ENCODE results near the gene PDE4A.

GRCh38 chr19:10501971-10502523 lies 81.7 kb downstream of the PDE4A start:
- TF ChIP-seq, protein P1, sequence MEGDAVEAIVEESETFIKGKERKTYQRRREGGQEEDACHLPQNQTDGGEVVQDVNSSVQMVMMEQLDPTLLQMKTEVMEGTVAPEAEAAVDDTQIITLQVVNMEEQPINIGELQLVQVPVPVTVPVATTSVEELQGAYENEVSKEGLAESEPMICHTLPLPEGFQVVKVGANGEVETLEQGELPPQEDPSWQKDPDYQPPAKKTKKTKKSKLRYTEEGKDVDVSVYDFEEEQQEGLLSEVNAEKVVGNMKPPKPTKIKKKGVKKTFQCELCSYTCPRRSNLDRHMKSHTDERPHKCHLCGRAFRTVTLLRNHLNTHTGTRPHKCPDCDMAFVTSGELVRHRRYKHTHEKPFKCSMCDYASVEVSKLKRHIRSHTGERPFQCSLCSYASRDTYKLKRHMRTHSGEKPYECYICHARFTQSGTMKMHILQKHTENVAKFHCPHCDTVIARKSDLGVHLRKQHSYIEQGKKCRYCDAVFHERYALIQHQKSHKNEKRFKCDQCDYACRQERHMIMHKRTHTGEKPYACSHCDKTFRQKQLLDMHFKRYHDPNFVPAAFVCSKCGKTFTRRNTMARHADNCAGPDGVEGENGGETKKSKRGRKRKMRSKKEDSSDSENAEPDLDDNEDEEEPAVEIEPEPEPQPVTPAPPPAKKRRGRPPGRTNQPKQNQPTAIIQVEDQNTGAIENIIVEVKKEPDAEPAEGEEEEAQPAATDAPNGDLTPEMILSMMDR (IDR thresholded peaks at IDR 0.05), result no peak
- TF ChIP-seq POLR2A (IDR thresholded peaks at IDR 0.05), result no peak

Measured in testis (tissue), 2 donors.